ENCODE measurements around the gene RAB35. TPM values are rescaled to one million over a fixed set of nuclear protein-coding genes. Genes with fewer than 3 reads are reported as not detected.

Gene RAB35
- total RNA-seq, 1 donor from 2014 or later = 30.9 TPM

GRCh38 chr12:120077260-120077659, 39.3 kb downstream of the RAB35 start:
- H3K27me3 ChIP-seq = no peaks in the 10 kb centered on the region
- intact Hi-C loops (cut with DNase I) = no loop called here
- TF ChIP-seq, protein P1, sequence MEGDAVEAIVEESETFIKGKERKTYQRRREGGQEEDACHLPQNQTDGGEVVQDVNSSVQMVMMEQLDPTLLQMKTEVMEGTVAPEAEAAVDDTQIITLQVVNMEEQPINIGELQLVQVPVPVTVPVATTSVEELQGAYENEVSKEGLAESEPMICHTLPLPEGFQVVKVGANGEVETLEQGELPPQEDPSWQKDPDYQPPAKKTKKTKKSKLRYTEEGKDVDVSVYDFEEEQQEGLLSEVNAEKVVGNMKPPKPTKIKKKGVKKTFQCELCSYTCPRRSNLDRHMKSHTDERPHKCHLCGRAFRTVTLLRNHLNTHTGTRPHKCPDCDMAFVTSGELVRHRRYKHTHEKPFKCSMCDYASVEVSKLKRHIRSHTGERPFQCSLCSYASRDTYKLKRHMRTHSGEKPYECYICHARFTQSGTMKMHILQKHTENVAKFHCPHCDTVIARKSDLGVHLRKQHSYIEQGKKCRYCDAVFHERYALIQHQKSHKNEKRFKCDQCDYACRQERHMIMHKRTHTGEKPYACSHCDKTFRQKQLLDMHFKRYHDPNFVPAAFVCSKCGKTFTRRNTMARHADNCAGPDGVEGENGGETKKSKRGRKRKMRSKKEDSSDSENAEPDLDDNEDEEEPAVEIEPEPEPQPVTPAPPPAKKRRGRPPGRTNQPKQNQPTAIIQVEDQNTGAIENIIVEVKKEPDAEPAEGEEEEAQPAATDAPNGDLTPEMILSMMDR (IDR thresholded peaks at IDR 0.05) = no peak
- TF ChIP-seq POLR2A (IDR thresholded peaks at IDR 0.05) (no peak), POLR2AphosphoS5 (IDR thresholded peaks at IDR 0.05; ENCODE audit: insufficient read depth in 1 of 2, low read depth in 1 of 2) (no peak)
- peaks cover 9% of the 10 kb centered on the region for H3K4me1 ChIP-seq
- no peaks in the 10 kb centered on the region for H3K9me3 ChIP-seq
- no peak for DNase-seq (ENCODE audit: extremely low spot score in 2 of 2)
- no peak overlapping the region for H3K27ac ChIP-seq
- no peak overlapping the region for H3K4me3 ChIP-seq
- no peaks in the 10 kb centered on the region for H3K36me3 ChIP-seq

DNA sequence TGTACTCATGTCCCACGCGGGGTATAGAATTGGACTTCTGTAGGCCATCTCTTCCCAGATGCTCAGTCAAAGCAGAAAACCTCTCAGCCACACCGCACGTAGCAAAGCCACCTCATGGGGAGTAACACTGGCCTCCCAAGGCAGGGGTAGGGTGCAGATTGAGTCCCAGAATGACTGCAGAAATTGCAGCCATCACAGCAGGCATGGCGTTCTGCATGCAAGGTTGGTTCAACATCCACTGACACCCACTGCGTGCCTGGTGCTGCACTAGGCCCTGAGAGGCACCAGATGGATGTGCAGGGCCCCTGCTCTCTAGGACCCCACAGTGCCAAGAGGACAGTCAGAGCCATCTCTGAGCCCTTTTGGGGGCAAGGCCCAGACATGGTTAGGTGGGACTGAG, 39.9 kb downstream of the RAB35 start:
- no peak for DNase-seq (ENCODE audit: extremely low spot score in 2 of 2)
- Histone ChIP-seq H3K9me3 (no peaks in the 10 kb centered on the region), H3K4me1 (peaks cover 9% of the 10 kb centered on the region), H3K27ac (no peak overlapping the region), H3K4me3 (no peak overlapping the region), H3K36me3 (no peaks in the 10 kb centered on the region), H3K27me3 (no peaks in the 10 kb centered on the region)
- TF ChIP-seq POLR2A (IDR thresholded peaks at IDR 0.05) (no peak), POLR2AphosphoS5 (IDR thresholded peaks at IDR 0.05; ENCODE audit: insufficient read depth in 1 of 2, low read depth in 1 of 2) (no peak)
- TF ChIP-seq, protein P1 (IDR thresholded peaks at IDR 0.05) = no peak
- intact Hi-C loops (cut with DNase I) = no loop called here

- no peak for DNase-seq (ENCODE audit: extremely low spot score in 2 of 2)
- Histone ChIP-seq H3K9me3 (no peaks in the 10 kb centered on the region), H3K27ac (no peak overlapping the region), H3K4me1 (peaks cover 9% of the 10 kb centered on the region), H3K36me3 (no peaks in the 10 kb centered on the region), H3K27me3 (no peaks in the 10 kb centered on the region), H3K4me3 (no peak overlapping the region)
- intact Hi-C loops (cut with DNase I) = no loop called here
- TF ChIP-seq, protein P1 (IDR thresholded peaks at IDR 0.05) = no peak
- TF ChIP-seq POLR2AphosphoS5 (IDR thresholded peaks at IDR 0.05; ENCODE audit: insufficient read depth in 1 of 2, low read depth in 1 of 2) (no peak), POLR2A (IDR thresholded peaks at IDR 0.05) (no peak)
Observed at GRCh38 chr12:120075034-120075616, 41.4 kb downstream of the RAB35 start.

DNA sequence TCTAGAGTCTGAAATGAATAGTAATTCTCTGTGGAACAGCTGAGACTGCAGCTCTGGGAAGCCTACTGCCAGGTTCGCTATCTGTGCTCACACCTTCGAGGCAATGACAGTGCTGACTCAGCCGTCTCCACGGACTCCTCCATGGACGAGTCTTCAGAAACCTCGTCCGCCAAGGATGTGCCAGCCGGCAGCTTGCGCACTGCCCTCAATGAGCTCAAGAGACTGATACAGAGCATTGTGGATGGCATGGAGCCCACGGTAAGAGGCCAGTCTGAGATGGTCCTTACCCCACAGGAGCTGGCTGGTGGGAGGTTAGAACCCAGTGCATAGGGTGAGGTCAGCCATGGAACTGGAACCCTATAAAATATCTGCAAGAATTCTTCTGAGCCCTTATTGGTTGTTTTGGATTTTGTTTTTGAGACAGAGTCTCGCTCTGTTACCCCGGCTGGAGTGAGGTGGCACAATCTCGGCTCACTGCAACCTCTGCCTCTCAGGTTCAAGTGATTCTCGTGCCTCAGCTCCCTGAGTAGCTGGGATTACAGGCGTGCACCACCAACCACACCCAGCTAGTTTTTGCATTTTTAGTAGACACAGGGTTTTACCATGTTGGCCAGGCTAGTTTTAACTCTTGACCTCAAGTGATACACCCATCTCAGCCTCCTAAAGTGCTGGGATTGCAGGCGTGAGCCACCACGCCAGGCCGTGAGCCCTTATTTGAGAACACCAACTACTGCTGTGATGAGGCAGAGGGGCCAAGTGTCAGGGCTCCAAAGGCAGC, 43.9 kb downstream of the RAB35 start:
- Histone ChIP-seq H3K4me3 (no peak overlapping the region), H3K27ac (no peak overlapping the region), H3K27me3 (no peaks in the 10 kb centered on the region), H3K36me3 (no peaks in the 10 kb centered on the region), H3K4me1 (no peaks in the 10 kb centered on the region), H3K9me3 (no peaks in the 10 kb centered on the region)
- intact Hi-C loops (cut with DNase I) = no loop called here
- TF ChIP-seq POLR2A (IDR thresholded peaks at IDR 0.05) (no peak), POLR2AphosphoS5 (IDR thresholded peaks at IDR 0.05; ENCODE audit: insufficient read depth in 1 of 2, low read depth in 1 of 2) (no peak)
- TF ChIP-seq, protein P1 (IDR thresholded peaks at IDR 0.05) = no peak
- no peak for DNase-seq (ENCODE audit: extremely low spot score in 2 of 2)

GRCh38 chr12:120071493-120072020, 45.0 kb downstream of the RAB35 start:
- Histone ChIP-seq H3K9me3 (no peaks in the 10 kb centered on the region), H3K27ac (no peak overlapping the region), H3K4me3 (no peak overlapping the region), H3K36me3 (no peaks in the 10 kb centered on the region), H3K4me1 (no peaks in the 10 kb centered on the region), H3K27me3 (no peaks in the 10 kb centered on the region)
- intact Hi-C loops (cut with DNase I) = no loop called here
- DNase-seq (ENCODE audit: extremely low spot score in 2 of 2) = no peak
- TF ChIP-seq POLR2AphosphoS5 (IDR thresholded peaks at IDR 0.05; ENCODE audit: insufficient read depth in 1 of 2, low read depth in 1 of 2) = no peak
- no peak for TF ChIP-seq POLR2A (IDR thresholded peaks at IDR 0.05)
- TF ChIP-seq, protein P1 (IDR thresholded peaks at IDR 0.05) = no peak

All from vagina (tissue), 2 donors.